SU-DHL-6 (cell line): ENCODE measurements around the gene FOXA1.

ENCODE experiments used
- H2AFZ ChIP-seq: fragments of 200-600 bp; sonication (generic); 2 replicates; pipeline ENCODE4 v1.6.1; 2014; ENCODE audit warnings: low read depth, mild to moderate bottlenecking, moderate library complexity, mixed read lengths, antibody characterized with exemption, low read length; ENCODE audit not compliant: severe bottlenecking
- H3F3A ChIP-seq: fragments of 200-600 bp; shearing (Covaris generic); 2 replicates; pipeline ENCODE4 v1.6.0; 2016; ENCODE audit warnings: antibody characterized with exemption, mild to moderate bottlenecking; ENCODE audit not compliant: insufficient read depth
- H3K27ac ChIP-seq: fragments of 200-600 bp; sonication (generic); 2 replicates; pipeline ENCODE4 v1.5.1; 2016; ENCODE audit warnings: low read depth, mild to moderate bottlenecking, low read length, moderate library complexity, mixed read lengths
- H3K27me3 ChIP-seq: fragments of 200-600 bp; sonication (generic), shearing (Covaris generic); 2 replicates; pipeline ENCODE4 v1.6.0; 2014; ENCODE audit warnings: mild to moderate bottlenecking, low read length
- H3K36me3 ChIP-seq: fragments of 200-600 bp; sonication (generic); 2 replicates; pipeline ENCODE4 v1.6.1; 2014; ENCODE audit warnings: mild to moderate bottlenecking, low read length, mixed read lengths
- H3K4me2 ChIP-seq: fragments of 300-600, 200-600 bp; shearing (Covaris generic), sonication (generic); 2 replicates; pipeline ENCODE4 v1.6.0; 2014; ENCODE audit warnings: low read length, low read depth, mild to moderate bottlenecking; ENCODE audit not compliant: poor library complexity, severe bottlenecking
- H3K4me3 ChIP-seq: fragments of 200-600 bp; sonication (generic); 2 replicates; pipeline ENCODE4 v1.5.1; 2014; ENCODE audit warnings: antibody characterized with exemption, low read length, mild to moderate bottlenecking, mixed read lengths; ENCODE audit not compliant: insufficient read depth, poor library complexity, severe bottlenecking
- H3K79me2 ChIP-seq: fragments of 200-600 bp; sonication (generic); 2 replicates; pipeline ENCODE4 v1.6.1; 2014; ENCODE audit warnings: mild to moderate bottlenecking, low read length, moderate library complexity; ENCODE audit not compliant: insufficient read depth
- H3K9ac ChIP-seq: fragments of 200-600 bp; sonication (generic); 2 replicates; pipeline ENCODE4 v1.7.0; 2014; ENCODE audit warnings: mild to moderate bottlenecking, low read length
- H3K9me2 ChIP-seq: fragments of 200-600 bp; sonication (generic); replicated peaks from 2 replicates; pipeline ENCODE4 v1.6.1; 2014; ENCODE audit warnings: low read length; ENCODE audit not compliant: insufficient read depth
- H3K9me3 ChIP-seq: fragments of 200-600 bp; sonication (generic); 2 replicates; pipeline ENCODE4 v1.6.1; 2014; ENCODE audit warnings: low read length, mixed read lengths; ENCODE audit not compliant: insufficient read depth
- H4K20me1 ChIP-seq: fragments of 200-600 bp; sonication (generic); 2 replicates; pipeline ENCODE4 v1.6.1; 2014; ENCODE audit warnings: low read depth, mild to moderate bottlenecking, antibody characterized with exemption, low read length, moderate library complexity, mixed read lengths
- EZH2phosphoT487 ChIP-seq: fragments of 200-600 bp; sonication (generic), shearing (Covaris generic); conservative IDR thresholded peaks from 2 replicates; pipeline ENCODE4 v1.6.1; 2018; ENCODE audit warnings: mild to moderate bottlenecking, antibody characterized with exemption, low read length, moderate library complexity, mixed read lengths
- TF ChIP-seq, protein P1 (sequence below): fragments of 200-600 bp; sonication (generic); IDR thresholded peaks from one replicate; pipeline ENCODE4 v1.5.1; 2017; ENCODE audit warnings: antibody characterized with exemption, mild to moderate bottlenecking, low read length, moderate library complexity; ENCODE audit not compliant: insufficient read depth, poor library complexity, severe bottlenecking

Gene FOXA1

DNA sequence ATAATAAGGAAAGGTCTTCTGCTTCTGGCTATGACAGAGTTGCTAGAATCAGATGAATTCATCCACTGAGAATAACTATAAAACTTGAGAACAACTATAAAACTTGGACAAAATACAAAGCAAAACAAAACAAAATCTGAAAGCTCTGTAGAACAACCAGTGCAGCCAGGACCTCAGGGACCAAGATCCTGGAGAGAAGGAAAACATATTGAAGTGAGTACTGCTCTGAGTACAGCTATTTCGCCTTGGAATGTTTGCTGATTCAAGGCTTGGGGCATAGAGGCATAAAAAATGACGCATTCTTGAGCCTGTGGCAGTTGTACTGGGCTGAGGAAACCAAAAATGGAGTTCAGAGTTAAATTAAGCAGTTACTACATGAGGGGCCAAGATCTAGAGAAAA is 21.7 kb downstream of the FOXA1 start:
- Histone ChIP-seq H3K36me3 (no peaks in the 10 kb centered on the region), H4K20me1 (no peaks in the 10 kb centered on the region), H3K9ac (no peak overlapping the region), H3K4me3 (no peak overlapping the region), H3K27me3 (no peaks in the 10 kb centered on the region), H3K9me2 (no peaks in the 10 kb centered on the region), H2AFZ (no peak overlapping the region), H3F3A (no peaks in the 10 kb centered on the region), H3K4me2 (no peak overlapping the region), H3K27ac (no peak overlapping the region), H3K79me2 (no peaks in the 10 kb centered on the region), H3K9me3 (no peaks in the 10 kb centered on the region; the same call in 1 of the 2 replicates)
- TF ChIP-seq EZH2phosphoT487 = no peak
- TF ChIP-seq, protein P1, sequence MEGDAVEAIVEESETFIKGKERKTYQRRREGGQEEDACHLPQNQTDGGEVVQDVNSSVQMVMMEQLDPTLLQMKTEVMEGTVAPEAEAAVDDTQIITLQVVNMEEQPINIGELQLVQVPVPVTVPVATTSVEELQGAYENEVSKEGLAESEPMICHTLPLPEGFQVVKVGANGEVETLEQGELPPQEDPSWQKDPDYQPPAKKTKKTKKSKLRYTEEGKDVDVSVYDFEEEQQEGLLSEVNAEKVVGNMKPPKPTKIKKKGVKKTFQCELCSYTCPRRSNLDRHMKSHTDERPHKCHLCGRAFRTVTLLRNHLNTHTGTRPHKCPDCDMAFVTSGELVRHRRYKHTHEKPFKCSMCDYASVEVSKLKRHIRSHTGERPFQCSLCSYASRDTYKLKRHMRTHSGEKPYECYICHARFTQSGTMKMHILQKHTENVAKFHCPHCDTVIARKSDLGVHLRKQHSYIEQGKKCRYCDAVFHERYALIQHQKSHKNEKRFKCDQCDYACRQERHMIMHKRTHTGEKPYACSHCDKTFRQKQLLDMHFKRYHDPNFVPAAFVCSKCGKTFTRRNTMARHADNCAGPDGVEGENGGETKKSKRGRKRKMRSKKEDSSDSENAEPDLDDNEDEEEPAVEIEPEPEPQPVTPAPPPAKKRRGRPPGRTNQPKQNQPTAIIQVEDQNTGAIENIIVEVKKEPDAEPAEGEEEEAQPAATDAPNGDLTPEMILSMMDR = no peak

DNA sequence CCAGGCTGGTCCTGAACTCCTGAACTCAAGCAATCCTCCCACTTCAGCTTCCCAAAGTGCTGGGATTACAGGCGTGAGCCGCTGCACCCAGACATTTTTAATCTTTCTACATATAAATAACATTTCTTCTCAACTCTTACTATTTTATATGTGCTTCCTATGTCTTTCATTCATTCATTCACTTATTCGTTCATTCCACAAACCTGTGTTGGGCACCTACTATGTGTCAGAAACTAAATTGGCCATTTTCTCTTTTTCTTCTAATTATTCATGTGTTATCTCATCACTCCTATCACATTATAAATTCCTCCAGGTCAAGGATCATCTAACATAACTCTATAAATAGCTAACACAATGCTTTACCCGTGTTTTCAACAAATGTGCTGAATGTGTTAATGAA is 23.7 kb downstream of the FOXA1 start:
- Histone ChIP-seq H2AFZ (no peak overlapping the region), H3F3A (no peaks in the 10 kb centered on the region), H3K9me3 (no peaks in the 10 kb centered on the region; the same call in 1 of the 2 replicates), H3K27me3 (no peaks in the 10 kb centered on the region), H3K4me3 (no peak overlapping the region), H3K79me2 (no peaks in the 10 kb centered on the region), H3K4me2 (no peak overlapping the region), H3K9ac (no peak overlapping the region), H4K20me1 (no peaks in the 10 kb centered on the region), H3K27ac (no peak overlapping the region), H3K9me2 (no peaks in the 10 kb centered on the region), H3K36me3 (no peaks in the 10 kb centered on the region)
- TF ChIP-seq, protein P1 = no peak
- TF ChIP-seq EZH2phosphoT487 = no peak

DNA sequence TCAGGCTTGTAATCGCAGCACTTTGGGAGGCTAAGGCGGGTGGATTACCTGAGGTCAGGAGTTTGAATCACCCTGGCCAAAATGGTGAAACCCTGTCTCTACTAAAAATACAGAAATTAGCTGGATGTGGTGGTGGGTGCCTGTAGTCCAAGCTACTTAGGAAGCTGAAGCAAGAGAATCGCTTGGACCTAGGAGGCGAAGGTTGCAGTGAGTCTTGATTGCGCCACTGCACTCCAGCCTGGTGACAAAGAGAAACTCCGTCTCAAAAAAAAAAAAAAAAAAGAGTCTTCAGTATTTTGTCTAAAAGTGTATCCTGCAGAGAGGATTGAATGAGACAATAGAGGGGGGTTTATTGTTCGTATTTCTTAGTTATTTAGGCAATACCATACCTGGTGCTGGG is 25.3 kb downstream of the FOXA1 start:
- Histone ChIP-seq H3K79me2 (no peaks in the 10 kb centered on the region), H2AFZ (no peak overlapping the region), H4K20me1 (no peaks in the 10 kb centered on the region), H3K27me3 (no peaks in the 10 kb centered on the region), H3K9me2 (no peaks in the 10 kb centered on the region), H3K4me3 (no peak overlapping the region), H3K9me3 (no peaks in the 10 kb centered on the region; the same call in 1 of the 2 replicates), H3K36me3 (no peaks in the 10 kb centered on the region), H3F3A (no peaks in the 10 kb centered on the region), H3K4me2 (no peak overlapping the region), H3K27ac (no peak overlapping the region), H3K9ac (no peak overlapping the region)
- no peak for TF ChIP-seq EZH2phosphoT487
- TF ChIP-seq, protein P1 = no peak
